PC-3 (cell line): ENCODE data around the gene GFAP. TPM values are rescaled to one million over a fixed set of nuclear protein-coding genes. Genes with fewer than 3 reads are reported as not detected.

Experiments used
- ATAC-seq: fragments of 200-7000 bp; cut with Tn5 transposase; 2 replicates; pipeline ENCODE4 v1.9.1; 2020; ENCODE audit warnings: mild to moderate bottlenecking, moderate library complexity
- BruUV-seq: library from RNA; stranded (reverse); fragments of 400-500 nt; replicated peaks from 2 replicates; lab custom pipeline; 2021; lab: Mats Ljungman, UMichigan
- CTCF ChIA-PET: fragments of 300-600 bp; sonication (Branson Sonifier 250); formaldehyde crosslinking; loops from one replicate; lab custom pipeline; 2022; ENCODE audit warnings: antibody characterized with exemption; lab: Charles Lee
- POLR2A ChIA-PET: fragments of 300-600 bp; sonication (Branson Sonifier 250); formaldehyde crosslinking; loops from one replicate; lab custom pipeline; 2022; ENCODE audit warnings: antibody characterized with exemption; ENCODE audit not compliant: unreplicated experiment; lab: Charles Lee
- DNase-seq: peaks from one replicate; pipeline ENCODE4 v3.0.0-alpha.2; 2015
- H2AFZ ChIP-seq: fragments of 300-600 bp; sonication (generic); 2 replicates; pipeline ENCODE4 v1.6.0; 2016; ENCODE audit warnings: antibody characterized with exemption, low read length
- H3F3A ChIP-seq: fragments of 300-600 bp; sonication (generic); one replicate; pipeline ENCODE4 v1.6.0; 2017; ENCODE audit warnings: antibody characterized with exemption, low read length, control low read depth, mild to moderate bottlenecking; ENCODE audit not compliant: unreplicated experiment
- H3K27ac ChIP-seq: fragments of 300-600 bp; sonication (generic); 2 replicates; pipeline ENCODE4 v1.5.1; 2016; ENCODE audit warnings: mild to moderate bottlenecking, low read length
- H3K27me3 ChIP-seq: fragments of 300-600 bp; sonication (generic); 2 replicates; pipeline ENCODE4 v1.6.1; 2016; ENCODE audit warnings: low read length, mixed read lengths
- H3K36me3 ChIP-seq: fragments of 300-600 bp; sonication (generic); 2 replicates; pipeline ENCODE4 v1.6.1; 2016; ENCODE audit warnings: low read depth, mixed run types, low read length, mixed read lengths
- H3K4me1 ChIP-seq: fragments of 300-600 bp; sonication (generic); 2 replicates; pipeline ENCODE4 v1.5.1; 2016; ENCODE audit warnings: low read length; ENCODE audit not compliant: insufficient read depth
- H3K4me2 ChIP-seq: fragments of 300-600 bp; sonication (generic); 2 replicates; pipeline ENCODE4 v1.6.0; 2016; ENCODE audit warnings: low read length
- H3K4me3 ChIP-seq: fragments of 300-600 bp; sonication (generic); 2 replicates; pipeline ENCODE4 v1.5.1; 2016; ENCODE audit warnings: mild to moderate bottlenecking, low read length, mixed read lengths
- H3K79me2 ChIP-seq: fragments of 300-600 bp; sonication (generic); 2 replicates; pipeline ENCODE4 v1.6.1; 2017; ENCODE audit warnings: low read length, mixed read lengths
- H3K9ac ChIP-seq: fragments of 300-600 bp; sonication (generic); 2 replicates; pipeline ENCODE4 v1.6.0; 2016; ENCODE audit warnings: mild to moderate bottlenecking, low read length
- H3K9me2 ChIP-seq: fragments of 300-600 bp; sonication (generic); replicated peaks from 2 replicates; pipeline ENCODE4 v1.6.1; 2016; ENCODE audit warnings: mixed run types, low read length, mixed read lengths
- H3K9me3 ChIP-seq: fragments of 300-600 bp; sonication (generic); 2 replicates; pipeline ENCODE4 v1.6.1; 2016; ENCODE audit warnings: low read length, mixed read lengths
- H4K20me1 ChIP-seq: fragments of 300-600 bp; sonication (generic); 2 replicates; pipeline ENCODE4 v1.6.1; 2016; ENCODE audit warnings: low read length, mixed read lengths
- EZH2 ChIP-seq: fragments of 300-600 bp; sonication (generic); IDR thresholded peaks from one replicate; pipeline ENCODE4 v1.6.1; 2017; ENCODE audit warnings: antibody characterized with exemption, mild to moderate bottlenecking, low read length; ENCODE audit not compliant: unreplicated experiment
- EZH2phosphoT487 ChIP-seq: fragments of 300-600 bp; sonication (generic); IDR thresholded peaks from 2 replicates; pipeline ENCODE4 v1.6.1; 2018; ENCODE audit warnings: mild to moderate bottlenecking, antibody characterized with exemption, low read length, borderline replicate concordance
- intact Hi-C: fragments of 100-400 bp; cut with micrococcal nuclease; formaldehyde crosslinking; loops from 2 replicates; pipeline ENCODE4 v1.9.0; 2023
- total RNA-seq: library from RNA; depleted of rRNA; stranded (reverse); fragments of >200 nt; gene quantifications from 2 replicates; pipeline ENCODE4 v1.2.3, GENCODE V29; 2014
- TF ChIP-seq, protein P1 (sequence below): fragments of 300-600 bp; sonication (generic); conservative IDR thresholded peaks from 2 replicates; pipeline ENCODE4 v1.5.1; 2017; ENCODE audit warnings: antibody characterized with exemption, low read depth, mild to moderate bottlenecking, low read length

Gene GFAP
- total RNA-seq, 1 experiment from 2014 or later: 0.29 TPM

DNA sequence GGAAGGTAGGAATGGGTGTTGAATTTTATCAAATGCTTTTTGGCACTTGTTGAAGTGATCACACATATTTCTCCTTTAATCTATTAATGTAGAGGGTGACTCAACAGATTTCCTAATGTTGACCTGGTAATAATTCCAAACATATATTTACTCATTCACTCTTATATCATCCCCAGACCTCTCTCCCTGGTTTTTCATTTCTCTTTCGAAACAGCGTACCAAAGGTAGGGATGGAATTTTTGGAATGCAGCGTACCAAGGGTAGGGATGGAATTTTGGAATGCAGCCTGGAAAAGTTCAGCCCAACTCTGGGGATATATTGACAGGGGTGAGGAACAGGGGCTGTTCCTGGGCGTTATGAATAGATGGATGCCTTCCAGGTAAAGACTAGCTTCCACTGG, 25.0 kb upstream of the GFAP start:
- H3K4me2 ChIP-seq: peak overlapping the region; percentile 50
- H3K9me3 ChIP-seq: no peaks in the 10 kb centered on the region
- intact Hi-C loops: loop anchor here (2.0 to 5.0 kb wide), 2 partner anchors 40 to 77 kb away; no protein-coding TSS in a partner anchor
- H3K4me3 ChIP-seq: peak overlapping the region; percentile 4; the same call in 1 of the 2 replicates
- no peak overlapping the region for H3K27ac ChIP-seq
- H3K9me2 ChIP-seq: no peaks in the 10 kb centered on the region
- H3K9ac ChIP-seq: no peak overlapping the region
- H3K4me1 ChIP-seq: peaks cover 48% of the 10 kb centered on the region
- ChIA-PET POLR2A (interaction anchor here (0.6 kb wide), 2 partner anchors 17 to 31 kb away, joined by 3 to 12 read pairs; no protein-coding TSS in a partner anchor), CTCF (interaction anchor here (0.5 kb wide), 1 partner anchor 21 kb away, joined by 3 read pairs; no protein-coding TSS in a partner anchor)
- H4K20me1 ChIP-seq: peaks cover 45% of the 10 kb centered on the region
- BruUV-seq: no TSS peak
- TF ChIP-seq, protein P1, sequence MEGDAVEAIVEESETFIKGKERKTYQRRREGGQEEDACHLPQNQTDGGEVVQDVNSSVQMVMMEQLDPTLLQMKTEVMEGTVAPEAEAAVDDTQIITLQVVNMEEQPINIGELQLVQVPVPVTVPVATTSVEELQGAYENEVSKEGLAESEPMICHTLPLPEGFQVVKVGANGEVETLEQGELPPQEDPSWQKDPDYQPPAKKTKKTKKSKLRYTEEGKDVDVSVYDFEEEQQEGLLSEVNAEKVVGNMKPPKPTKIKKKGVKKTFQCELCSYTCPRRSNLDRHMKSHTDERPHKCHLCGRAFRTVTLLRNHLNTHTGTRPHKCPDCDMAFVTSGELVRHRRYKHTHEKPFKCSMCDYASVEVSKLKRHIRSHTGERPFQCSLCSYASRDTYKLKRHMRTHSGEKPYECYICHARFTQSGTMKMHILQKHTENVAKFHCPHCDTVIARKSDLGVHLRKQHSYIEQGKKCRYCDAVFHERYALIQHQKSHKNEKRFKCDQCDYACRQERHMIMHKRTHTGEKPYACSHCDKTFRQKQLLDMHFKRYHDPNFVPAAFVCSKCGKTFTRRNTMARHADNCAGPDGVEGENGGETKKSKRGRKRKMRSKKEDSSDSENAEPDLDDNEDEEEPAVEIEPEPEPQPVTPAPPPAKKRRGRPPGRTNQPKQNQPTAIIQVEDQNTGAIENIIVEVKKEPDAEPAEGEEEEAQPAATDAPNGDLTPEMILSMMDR: no peak
- TF ChIP-seq EZH2phosphoT487 (no peak), EZH2 (no peak)
- no peaks in the 10 kb centered on the region for H3F3A ChIP-seq
- H3K79me2 ChIP-seq: peaks cover 93% of the 10 kb centered on the region
- ATAC-seq (peak; percentile 66), DNase-seq (peak; percentile 93)
- peaks cover 31% of the 10 kb centered on the region for H3K36me3 ChIP-seq
- H2AFZ ChIP-seq: no peak overlapping the region
- no peaks in the 10 kb centered on the region for H3K27me3 ChIP-seq

DNA sequence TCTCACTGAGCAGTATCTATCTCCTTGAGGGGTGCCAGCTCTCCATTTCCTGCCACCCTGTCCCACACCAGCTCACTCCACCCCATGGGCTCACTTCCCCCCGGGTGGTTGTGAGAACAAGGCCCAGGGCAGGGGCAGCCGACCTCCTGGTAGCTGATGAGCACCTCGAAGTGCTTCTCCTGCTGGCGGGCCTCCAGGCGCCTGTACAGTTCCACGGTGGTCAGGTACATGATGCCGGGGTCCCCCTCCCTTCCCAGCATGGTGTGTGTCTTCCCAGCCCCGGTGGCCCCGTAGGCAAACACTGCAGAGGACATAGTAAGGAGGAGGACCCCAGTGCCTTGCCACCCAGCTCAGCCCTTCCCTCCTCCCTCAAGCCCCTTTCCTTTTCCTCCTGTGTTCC, 19.8 kb upstream of the GFAP start:
- Histone ChIP-seq H2AFZ (no peak overlapping the region), H4K20me1 (peaks cover 13% of the 10 kb centered on the region; the same call in 1 of the 2 replicates), H3K4me3 (no peak overlapping the region), H3K4me1 (peaks cover 3% of the 10 kb centered on the region), H3K36me3 (peaks cover 76% of the 10 kb centered on the region), H3F3A (no peaks in the 10 kb centered on the region), H3K4me2 (no peak overlapping the region), H3K9me2 (no peaks in the 10 kb centered on the region), H3K9ac (no peak overlapping the region), H3K27ac (no peak overlapping the region), H3K27me3 (no peaks in the 10 kb centered on the region), H3K9me3 (no peaks in the 10 kb centered on the region), H3K79me2 (peaks cover 41% of the 10 kb centered on the region)
- ChIA-PET POLR2A (interaction anchor here (0.6 kb wide), 1 partner anchor 141 kb away, joined by 3 read pairs; no protein-coding TSS in a partner anchor), CTCF (no interaction called here)
- no peak for DNase-seq
- intact Hi-C loops: no loop called here
- ATAC-seq: no peak
- no TSS peak for BruUV-seq
- TF ChIP-seq EZH2phosphoT487: no peak
- TF ChIP-seq EZH2: no peak
- TF ChIP-seq, protein P1: no peak

DNA sequence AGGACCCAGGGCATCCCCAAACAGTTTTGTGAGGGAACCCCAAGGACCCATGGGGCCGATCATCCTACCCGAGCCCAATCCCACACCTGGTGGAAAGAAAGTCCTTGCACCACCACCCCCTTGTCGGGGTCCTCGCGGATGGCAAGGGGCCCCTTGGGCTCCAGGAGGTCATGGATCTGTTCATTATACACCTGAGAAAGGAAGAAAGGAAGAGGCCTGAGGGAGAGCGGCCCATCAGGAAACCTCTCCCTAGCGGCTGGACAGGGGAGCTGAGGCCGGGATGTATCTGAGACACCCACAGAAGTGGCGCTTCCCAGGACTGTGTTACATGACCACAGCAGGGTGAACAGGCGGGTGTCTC, 19.4 kb upstream of the GFAP start:
- Histone ChIP-seq H3K4me1 (no peaks in the 10 kb centered on the region), H3K27ac (no peak overlapping the region), H2AFZ (no peak overlapping the region), H3K9me2 (no peaks in the 10 kb centered on the region), H3K36me3 (peaks cover 80% of the 10 kb centered on the region), H3F3A (no peaks in the 10 kb centered on the region), H3K4me3 (no peak overlapping the region), H3K9me3 (no peaks in the 10 kb centered on the region), H3K79me2 (peaks cover 37% of the 10 kb centered on the region), H4K20me1 (peaks cover 10% of the 10 kb centered on the region; the same call in 1 of the 2 replicates), H3K27me3 (no peaks in the 10 kb centered on the region), H3K9ac (no peak overlapping the region), H3K4me2 (no peak overlapping the region)
- no TSS peak for BruUV-seq
- ChIA-PET CTCF (no interaction called here), POLR2A (interaction anchor here (0.6 kb wide), 1 partner anchor 140 kb away, joined by 3 read pairs; no protein-coding TSS in a partner anchor)
- no peak for DNase-seq
- intact Hi-C loops: no loop called here
- ATAC-seq: no peak
- TF ChIP-seq, protein P1: no peak
- TF ChIP-seq EZH2 (no peak), EZH2phosphoT487 (no peak)
